GM19467 (cell line): ENCODE data around the gene FOXP1.
"Not testable (repeated sequence)": the region's sequence is repeated elsewhere in the genome, so short reads cannot be mapped to it uniquely, and the experiment has no call there.

ENCODE experiments used
- ATAC-seq: cut with Tn5 transposase; IDR thresholded peaks from one replicate; pipeline ENCODE4 v1.9.1; 2021; ENCODE audit warnings: mild to moderate bottlenecking, moderate library complexity; ENCODE audit not compliant: unreplicated experiment

FOXP1 gene

DNA sequence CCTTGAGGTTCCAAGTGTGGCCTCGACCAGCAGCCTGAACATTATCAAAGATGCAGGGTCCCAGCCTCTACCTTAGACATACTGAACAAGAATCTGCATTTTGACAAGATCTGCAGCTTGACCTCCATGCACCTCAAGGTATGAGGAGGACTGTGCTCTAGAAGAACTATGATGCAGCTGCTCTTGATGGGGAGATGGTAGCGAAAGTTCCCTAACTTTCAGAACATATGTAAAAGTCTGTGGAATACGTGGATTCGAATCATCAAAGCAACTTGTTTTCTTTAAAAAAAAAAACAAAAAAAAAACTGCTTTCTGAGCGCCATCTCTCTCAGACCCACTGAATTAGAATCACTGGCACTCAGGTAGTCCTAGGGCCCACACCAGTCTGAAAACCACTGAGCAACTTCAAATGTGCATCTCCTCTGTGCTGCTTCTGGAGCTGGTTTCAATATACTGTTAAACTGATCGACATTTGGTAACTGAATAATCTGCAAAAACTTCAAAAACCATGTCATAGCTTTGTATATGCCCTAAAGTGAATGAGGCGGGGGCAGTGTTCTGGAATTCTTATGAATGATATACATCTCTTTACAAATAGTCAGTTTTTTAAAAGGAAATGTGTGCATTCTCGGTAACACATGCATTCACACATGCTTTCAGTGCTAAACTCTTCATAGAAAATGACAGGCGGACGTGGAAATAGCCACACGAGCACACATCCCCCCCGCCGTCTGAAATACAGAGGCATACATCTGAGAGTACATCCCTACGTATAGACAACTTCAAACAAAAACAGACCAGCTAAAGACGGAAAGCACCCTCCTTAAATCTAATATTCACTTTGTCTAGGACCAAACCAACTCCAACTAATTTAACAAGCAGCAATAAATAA, 128.8 kb downstream of the FOXP1 start:
- ATAC-seq: no peak

DNA sequence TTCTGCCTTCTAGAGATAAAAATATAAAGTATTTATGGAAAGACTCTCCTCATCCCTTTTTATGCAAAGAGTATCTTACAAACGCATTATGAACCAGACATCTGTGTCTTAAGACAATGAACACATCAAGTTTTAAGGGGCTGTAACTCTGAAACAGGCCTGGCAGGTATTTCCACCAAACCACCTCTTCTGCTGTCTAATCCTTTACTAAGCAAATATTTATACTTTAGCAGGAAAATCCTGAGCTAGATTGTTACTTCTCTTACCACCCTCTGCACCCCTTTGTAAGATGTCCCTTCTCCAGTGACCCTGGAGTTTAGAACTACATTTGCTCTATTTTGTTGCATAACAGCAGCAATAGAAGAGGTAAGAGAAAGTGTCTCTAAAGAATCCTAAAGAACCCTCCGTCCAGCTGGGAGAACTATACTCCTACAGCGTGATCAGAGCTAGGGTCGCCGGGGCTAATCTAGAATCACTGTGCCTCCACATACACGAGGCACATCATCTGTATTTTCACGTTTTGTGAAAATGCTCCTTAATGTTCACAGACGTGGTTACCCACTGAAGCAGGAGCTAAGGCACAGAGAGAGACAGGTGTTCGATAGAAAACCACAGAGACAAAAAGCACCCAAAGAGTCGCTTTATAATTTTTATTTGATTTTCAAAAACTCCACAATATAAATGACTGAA, 129.6 kb downstream of the FOXP1 start:
- ATAC-seq: no peak

DNA sequence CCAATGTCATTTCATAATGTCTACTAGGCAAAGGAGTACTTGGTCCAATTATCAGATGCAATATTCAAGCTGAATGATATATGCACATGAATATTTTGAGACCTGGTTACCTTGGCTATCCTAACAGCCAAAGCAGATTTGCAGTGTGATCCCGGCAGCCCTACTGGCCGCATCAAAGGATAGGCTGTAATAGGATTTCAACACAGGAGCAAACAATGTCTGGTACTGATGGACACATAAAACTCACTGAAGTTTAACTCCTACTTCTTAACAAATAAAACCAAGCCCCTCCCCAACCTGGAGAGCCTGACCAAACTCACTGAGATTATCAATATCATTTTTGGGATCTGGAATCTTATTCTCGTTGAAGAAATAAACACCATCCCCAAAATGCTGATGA, 130.2 kb downstream of the FOXP1 start:
- no peak for ATAC-seq

DNA sequence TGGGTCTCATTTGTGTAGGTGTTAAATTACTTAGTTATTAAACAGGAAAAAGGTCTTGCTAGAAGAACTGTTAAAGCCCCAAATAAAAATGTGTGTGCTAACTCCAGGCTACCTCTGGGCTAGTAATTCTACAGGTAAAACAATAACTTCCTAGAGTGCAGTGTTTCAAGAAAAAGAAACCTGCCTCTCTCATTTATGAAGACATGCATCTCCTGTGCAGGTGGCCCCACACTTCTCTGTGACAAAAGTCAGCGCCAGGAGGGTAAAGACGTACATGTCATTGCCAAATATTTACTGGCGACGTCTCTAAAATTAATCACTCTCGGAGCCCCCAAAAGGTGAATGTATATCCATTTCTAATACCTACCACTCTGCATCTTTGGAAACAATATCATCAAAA, 131.7 kb downstream of the FOXP1 start:
- no peak for ATAC-seq

DNA sequence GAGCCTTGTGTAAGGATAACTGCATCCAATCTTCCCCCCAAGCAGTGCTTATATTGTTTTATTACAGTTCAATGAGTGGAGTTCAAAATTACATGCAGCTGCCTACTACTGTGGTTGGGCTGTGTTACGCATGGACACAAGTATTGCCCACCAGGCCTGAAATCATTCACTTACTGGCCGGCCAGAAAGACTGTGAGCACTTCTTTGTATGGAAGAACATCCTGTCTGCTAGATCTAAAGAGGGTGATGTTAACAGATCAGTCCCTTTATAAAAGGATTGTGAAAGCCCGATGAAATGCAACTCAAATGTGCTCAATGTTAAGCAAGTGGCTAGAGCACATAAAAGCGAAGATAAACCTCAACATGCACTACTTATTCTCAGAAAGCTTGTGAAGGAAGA, 132.5 kb downstream of the FOXP1 start:
- no peak for ATAC-seq

DNA sequence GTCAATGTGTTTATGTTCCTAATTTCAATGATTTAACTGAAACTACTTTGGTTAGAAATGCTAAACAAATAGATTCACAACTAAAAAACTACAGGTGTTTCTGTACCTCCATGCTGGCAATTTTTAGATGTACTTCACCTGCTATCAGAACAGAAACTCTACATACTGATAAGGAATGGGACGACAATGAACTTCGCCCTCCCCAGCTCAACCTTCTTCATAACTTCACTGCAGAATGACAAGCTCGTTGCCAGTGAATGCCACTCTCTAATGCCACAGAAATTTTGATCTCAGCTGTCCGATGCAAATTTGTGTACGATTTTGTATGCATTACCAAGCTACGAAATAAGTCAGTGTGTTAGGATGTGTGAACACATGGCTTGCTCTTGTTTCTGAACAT, 133.4 kb downstream of the FOXP1 start:
- no peak for ATAC-seq

DNA sequence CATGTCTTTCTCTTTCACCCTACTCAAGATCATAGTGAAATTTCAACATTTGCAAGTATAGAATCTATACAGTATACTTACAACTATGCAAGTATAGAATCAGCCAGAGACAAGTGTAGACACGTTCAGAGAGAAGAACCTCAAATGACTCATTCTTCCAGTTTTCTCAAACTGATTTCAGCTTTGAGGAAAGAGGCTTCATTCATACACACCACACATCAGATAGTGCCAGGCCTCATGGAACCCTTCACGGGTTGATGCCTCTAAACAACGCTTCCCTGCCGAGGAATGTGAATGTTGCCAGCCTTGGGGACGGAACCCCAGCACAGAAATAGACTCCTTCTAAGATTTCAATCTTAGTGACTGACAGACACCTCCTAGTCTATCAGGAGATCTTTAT, 135.7 kb downstream of the FOXP1 start:
- ATAC-seq: no peak

DNA sequence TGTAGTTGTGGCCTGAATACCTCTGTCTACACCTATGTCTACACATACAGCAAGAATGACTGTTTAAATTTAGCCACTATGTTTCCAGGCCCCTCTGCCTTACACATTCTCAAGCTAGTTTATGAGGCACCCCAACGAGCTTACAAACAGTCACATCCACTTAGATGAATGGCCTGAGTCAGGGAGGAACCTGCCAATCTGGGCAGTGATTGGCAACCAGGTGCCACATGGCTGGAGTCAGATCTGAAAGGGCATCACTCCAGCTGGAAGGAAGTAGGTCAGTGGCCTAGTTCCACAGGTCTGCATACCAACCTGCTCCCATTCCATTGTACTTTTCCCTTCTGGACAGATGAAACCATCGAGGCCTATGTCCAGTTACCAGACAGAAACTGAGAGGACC, 136.3 kb downstream of the FOXP1 start:
- ATAC-seq: no peak

DNA sequence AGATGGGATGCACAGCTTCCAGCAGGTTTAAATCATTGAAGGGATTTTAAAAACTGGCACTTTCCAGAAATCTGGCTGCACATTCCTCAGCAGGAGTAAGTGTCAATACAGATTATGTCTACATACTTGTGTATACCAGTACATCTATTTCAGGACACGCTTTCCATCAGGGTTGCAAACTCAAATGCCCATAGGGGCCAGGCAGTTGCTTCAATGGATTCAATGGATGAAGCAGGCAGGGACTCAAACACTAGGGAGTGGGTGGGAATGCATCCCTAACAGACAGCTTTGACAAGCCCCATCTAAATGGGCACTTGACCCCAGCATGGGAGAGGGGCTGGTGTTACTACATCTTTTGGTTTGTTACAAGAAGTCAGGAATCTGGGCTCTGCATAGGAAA, 136.8 kb downstream of the FOXP1 start:
- no peak for ATAC-seq

DNA sequence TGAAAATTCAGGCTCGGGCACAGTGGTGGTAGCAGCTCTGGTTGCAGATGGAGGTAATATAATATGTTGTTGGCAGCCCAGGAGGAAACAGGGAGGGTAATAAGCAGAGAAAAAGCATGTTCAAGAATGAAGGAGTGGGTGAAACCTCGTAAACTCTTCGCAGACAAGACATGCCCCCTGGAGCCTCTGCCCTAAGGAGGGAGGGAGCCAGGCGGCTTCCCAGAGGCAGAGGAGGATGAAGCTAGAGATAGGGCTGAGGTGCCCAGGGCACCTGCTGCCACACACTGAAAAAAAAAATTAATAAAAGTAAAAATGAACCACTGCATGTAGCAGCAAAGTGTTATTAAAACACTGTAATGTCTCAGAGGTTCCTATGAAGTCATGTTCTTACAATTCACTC, 137.3 kb downstream of the FOXP1 start:
- no peak for ATAC-seq

DNA sequence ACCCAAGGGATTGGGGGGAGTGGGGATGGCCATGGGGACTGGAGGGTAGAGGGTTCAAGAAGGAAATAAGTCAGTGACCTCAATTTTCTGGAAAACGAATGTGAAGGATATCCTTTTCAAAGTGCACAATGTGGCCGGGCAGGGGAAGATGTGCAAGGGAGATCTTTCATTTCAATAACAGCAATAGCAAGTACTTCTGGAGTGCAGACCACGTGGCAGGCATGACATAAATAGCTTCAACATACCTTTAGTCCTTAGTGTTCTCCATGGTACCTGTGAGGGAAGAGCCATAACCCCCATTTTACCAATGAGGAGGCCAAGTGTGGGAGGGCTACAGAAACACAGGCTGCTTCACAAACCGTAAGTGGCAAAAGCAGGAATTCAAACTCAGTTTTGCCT, 138.7 kb downstream of the FOXP1 start:
- no peak for ATAC-seq

DNA sequence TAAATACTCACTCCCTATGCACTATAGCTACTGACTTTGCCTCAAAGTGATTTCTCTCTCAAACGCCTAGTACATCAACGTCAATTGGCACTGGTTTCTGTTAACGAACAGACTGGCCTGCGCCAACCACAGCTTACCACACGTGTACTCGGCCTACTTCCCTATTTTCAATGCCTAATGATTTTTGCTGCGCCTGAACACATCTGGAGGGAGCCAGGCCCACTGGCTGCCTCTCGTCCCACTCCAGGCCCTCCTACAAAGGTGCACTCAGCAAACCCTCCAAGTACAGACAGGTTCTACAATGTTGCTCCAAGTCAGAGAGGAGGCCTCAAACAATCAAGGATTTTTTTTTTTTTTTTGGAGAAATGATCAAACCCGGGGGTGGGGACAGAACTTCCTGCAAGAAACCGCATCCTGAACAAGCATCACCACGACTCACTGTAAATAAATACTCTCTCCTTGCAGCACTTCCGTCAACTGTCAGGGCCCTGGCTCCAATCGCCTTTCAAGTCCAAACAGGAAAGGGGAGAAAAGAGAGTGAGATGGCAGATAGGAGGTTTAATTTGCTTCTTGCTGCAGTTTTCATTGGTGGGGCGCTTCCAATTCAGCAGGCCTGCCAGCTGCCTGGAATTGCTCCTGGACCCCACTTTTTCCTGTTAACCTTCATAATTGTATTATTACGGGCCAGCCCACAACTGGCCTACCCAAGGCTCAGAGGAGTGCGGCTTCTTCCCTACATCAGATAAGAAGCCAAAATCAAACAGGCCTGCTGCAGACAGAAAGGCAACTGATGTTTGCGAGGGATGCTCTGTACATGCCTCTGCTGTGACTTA, 139.3 kb downstream of the FOXP1 start:
- peak; percentile 95 for ATAC-seq

DNA sequence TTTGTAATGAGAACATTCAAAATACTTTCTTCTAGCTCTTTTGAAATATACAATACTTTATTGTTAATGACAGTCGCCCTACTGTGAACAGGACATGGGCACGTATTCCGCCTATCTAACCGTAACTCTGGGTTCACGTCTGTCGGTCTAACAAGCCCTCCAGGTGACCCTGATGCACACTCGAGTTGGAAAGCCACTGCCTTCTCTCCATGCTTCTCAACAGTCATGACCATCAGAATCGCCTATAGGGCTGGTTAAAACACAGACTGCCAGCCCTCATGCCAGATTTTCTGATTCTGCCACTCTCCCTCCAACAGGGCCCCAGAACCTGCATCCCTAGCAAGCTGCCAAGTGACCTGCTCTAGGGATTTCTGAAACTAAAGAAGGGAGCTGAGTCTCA, 140.2 kb downstream of the FOXP1 start:
- ATAC-seq: no peak

DNA sequence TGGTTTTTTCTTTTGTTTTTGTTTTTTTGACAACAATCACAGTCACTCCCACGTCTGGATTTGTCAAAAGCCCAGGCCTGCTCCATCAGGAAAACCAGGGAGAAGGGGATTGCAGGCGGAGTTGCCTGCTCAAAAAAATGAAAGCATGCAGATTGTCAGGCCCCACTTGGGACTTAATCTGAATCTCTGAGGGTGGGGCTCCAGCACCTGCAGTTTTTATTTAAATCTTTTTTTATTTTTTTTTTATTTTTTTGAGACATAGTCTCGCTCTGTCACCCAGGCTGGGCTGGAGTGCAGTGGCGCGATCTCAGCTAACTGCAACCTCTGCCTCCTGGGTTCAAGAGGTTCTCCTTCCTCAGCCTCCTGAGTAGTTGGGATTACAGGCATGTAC, 140.9 kb downstream of the FOXP1 start:
- ATAC-seq: no peak

DNA sequence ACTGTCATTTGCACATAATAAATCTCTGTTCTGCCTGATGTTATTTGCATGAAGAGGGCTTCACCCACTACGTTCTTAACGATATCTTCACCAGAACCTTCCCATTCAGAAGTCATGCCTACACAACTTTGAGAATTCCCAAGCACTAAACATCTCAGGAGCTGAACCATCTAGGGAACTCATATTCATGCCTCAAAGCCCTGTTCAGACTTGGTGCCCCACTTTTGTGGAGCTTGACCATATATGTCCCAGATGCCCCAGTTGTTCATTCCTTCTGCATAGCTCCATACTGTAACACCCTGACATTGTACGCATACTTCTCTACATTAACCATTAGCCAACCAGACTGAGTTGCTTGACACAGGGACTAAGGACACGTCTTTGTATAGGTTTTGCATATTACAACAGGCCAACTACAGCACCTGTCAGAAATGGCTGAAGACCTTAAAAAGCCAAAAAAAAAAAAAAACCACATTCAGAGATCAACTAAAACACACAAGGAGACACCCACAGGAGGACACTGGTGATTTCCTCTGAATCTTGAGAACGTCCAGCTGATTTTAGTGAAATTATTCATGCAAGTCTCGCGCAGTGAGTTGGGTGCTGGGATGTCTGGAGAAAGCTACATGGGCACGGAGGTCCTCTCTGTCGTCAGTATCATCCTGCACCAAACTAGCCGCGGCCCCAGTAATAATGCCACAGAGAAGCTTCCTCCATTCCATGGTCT, 141.4 kb downstream of the FOXP1 start:
- ATAC-seq: no peak

DNA sequence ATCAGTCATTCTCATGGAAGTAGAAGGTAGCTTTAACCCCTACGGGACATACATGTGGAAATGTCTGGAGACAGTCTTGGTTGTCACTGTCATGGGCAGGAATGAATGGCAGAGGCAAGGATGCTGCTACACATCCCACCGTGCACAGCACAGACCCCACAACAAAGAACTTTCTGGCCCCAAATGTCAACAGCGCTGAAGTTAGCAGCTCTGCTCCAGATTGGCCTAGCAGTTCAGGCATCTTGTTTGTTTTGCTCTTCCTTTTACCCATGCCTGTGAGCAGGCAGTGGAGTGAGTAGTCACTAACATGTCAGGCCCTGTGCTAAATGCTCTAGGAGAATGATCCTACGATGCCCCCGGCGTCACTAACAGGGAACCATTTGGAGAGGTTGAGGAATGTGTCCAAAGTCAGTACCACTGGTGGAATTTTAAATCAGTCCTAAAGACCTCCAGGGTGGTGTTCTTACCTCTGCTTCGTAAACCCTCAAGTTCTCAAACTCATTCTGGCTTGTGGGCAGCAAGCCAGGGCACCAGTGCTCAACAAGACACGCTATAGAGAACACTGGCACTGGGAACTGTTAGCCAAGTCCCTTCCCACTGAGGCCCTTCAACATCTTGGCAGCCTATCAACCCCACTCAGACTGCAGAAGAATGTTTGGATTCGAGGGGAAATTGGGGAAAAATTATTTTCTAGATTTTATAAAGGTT, 142.2 kb downstream of the FOXP1 start:
- ATAC-seq: no peak

DNA sequence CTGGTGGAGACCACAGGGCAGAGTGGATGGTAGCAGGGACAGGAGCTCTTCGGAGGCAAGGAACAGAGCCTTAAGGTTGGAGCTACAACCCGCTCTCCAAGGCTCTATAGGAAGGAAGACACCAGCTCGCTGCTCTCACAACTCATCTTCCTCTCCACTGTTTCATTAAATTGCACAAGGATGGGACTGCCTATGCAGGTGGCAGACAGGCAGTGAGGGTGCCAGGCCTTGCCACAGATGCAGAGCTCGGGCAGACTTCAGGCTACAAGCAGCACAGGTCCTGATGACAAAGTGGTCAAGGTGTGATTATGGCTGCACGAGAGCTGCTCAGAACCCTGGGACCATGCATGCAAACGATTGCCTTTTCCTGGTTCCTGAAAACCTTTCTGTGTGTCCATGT, 144.6 kb downstream of the FOXP1 start:
- no peak for ATAC-seq

DNA sequence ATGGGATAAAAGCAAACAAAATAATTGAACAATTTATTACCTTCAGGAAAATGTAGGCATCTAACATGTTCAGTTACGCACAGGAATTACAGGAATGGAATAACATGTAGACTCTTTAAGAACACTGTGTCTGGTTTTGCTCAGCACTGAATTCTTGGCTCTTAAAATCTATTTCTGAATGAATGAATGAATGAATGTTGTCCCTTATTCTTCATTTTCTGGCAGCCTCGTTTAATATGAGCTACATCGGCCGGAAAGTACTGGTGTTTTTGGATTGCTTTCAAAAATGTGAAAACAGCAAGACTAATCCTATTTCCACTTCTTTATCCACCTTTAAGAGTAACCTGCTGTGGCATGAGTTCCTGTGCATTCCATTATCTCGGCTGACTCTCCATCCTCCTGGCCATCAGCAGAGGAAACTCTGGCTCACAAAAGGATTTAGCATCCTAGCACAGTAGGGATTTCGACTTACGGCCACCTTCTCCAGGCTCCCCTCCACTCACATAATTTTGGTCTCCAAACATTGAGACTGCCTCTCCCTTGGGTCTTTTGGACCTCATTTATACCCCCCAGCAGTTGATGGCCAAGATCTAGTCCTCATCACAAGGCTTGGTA, 145.3 kb downstream of the FOXP1 start:
- no peak for ATAC-seq

DNA sequence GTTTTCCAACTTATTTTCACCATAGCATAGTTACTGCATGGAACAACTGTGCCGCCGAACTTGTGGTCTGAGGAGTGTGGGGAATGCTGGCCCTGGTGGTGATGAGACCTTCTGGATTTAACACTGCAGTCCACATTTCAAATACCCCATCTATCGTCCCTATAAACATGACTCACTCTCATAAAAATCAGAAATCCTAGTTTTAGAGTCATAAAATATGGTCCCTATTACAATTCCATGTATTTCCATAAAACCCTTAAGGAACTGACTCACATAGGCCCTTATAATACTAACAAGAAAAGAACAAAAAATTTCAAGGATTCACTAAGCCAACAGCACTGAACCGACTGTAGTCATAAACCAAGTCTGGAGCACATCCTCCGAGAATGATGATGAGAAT, 147.2 kb downstream of the FOXP1 start:
- ATAC-seq: no peak

DNA sequence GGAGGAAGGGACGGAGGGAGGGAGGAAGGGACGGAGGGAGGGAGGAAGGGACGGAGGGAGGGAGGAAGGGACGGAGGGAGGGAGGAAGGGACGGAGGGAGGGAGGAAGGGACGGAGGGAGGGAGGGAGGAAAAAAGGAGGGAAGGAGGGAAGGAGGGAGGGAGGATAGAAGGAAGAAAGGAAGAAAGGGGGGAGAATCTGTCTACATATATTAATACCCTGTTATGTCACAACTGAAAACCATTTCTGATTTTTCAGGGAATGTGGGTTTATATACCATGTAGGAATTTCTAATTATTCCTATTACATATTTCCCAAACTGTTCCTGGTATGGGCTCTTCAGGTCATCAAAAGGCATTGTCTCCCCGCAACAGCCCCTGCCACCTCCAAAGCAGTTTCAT, 147.7 kb downstream of the FOXP1 start:
- ATAC-seq: not testable (repeated sequence)
